ENCODE results near the gene KRTAP10-6. TPM values are rescaled to one million over a fixed set of nuclear protein-coding genes. Genes with fewer than 3 reads are reported as not detected.
"Not testable (repeated sequence)": the region's sequence is repeated elsewhere in the genome, so short reads cannot be mapped to it uniquely, and the experiment has no call there.

The KRTAP10-6 gene
- total RNA-seq, 2 experiments from 2014 or later = not detected

- H3K36me3 ChIP-seq (ENCODE audit: insufficient read depth, low read length) = no peaks in the 10 kb centered on the region
- H3K4me2 ChIP-seq (ENCODE audit: low read length) = no peak overlapping the region
- H3K79me2 ChIP-seq (ENCODE audit: insufficient read depth, low read depth, low read length) = no peaks in the 10 kb centered on the region
- no peaks in the 10 kb centered on the region for H4K20me1 ChIP-seq (ENCODE audit: insufficient read depth, low read length)
- no peaks in the 10 kb centered on the region for H3K4me1 ChIP-seq (ENCODE audit: insufficient read depth, low read length, poor library complexity, severe bottlenecking)
- no peak overlapping the region for H3K4me3 ChIP-seq (ENCODE audit: low read depth, low read length, poor library complexity, severe bottlenecking)
- H3K9me3 ChIP-seq (ENCODE audit: low read length) = no peaks in the 10 kb centered on the region
- CTCF ChIA-PET (ENCODE audit: unreplicated experiment) = no interaction called here
- H3K27ac ChIP-seq (ENCODE audit: low read depth, low read length, poor library complexity, severe bottlenecking) = no peak overlapping the region
- H3K9me2 ChIP-seq (ENCODE audit: insufficient read depth, low read length) = no peaks in the 10 kb centered on the region
- no peak overlapping the region for H2AFZ ChIP-seq (ENCODE audit: low read length)
- intact Hi-C loops (cut with micrococcal nuclease; ENCODE audit: unreplicated experiment) = no loop called here
- POLR2A ChIA-PET = no interaction called here
- TF ChIP-seq CTCF (conservative IDR thresholded peaks at IDR 0.05; ENCODE audit: low read length) = no peak
- TF ChIP-seq EZH2phosphoT487 (IDR thresholded peaks at IDR 0.05; ENCODE audit: borderline replicate concordance, low read depth, low read length) = no peak
- no TSS peak for BruUV-seq (replicated peaks)
- no peak for DNase-seq (ENCODE audit: low spot score)
Measured at GRCh38 chr21:44575307-44576024, 16.8 kb downstream of the KRTAP10-6 start.

- intact Hi-C loops (cut with micrococcal nuclease; ENCODE audit: unreplicated experiment) = no loop called here
- DNase-seq (ENCODE audit: low spot score) = no peak
- no peak overlapping the region for H3K27ac ChIP-seq (ENCODE audit: low read depth, low read length, poor library complexity, severe bottlenecking)
- BruUV-seq (replicated peaks) = no TSS peak
- no peaks in the 10 kb centered on the region for H3K9me3 ChIP-seq (ENCODE audit: low read length)
- H3K79me2 ChIP-seq (ENCODE audit: insufficient read depth, low read depth, low read length) = no peaks in the 10 kb centered on the region
- no peaks in the 10 kb centered on the region for H3K9me2 ChIP-seq (ENCODE audit: insufficient read depth, low read length)
- H4K20me1 ChIP-seq (ENCODE audit: insufficient read depth, low read length) = no peaks in the 10 kb centered on the region
- TF ChIP-seq EZH2phosphoT487 (IDR thresholded peaks at IDR 0.05; ENCODE audit: borderline replicate concordance, low read depth, low read length) (no peak), CTCF (conservative IDR thresholded peaks at IDR 0.05; ENCODE audit: low read length) (no peak)
- no peaks in the 10 kb centered on the region for H3K4me1 ChIP-seq (ENCODE audit: insufficient read depth, low read length, poor library complexity, severe bottlenecking)
- no peak overlapping the region for H3K4me3 ChIP-seq (ENCODE audit: low read depth, low read length, poor library complexity, severe bottlenecking)
- no peak overlapping the region for H2AFZ ChIP-seq (ENCODE audit: low read length)
- ChIA-PET POLR2A (no interaction called here), CTCF (ENCODE audit: unreplicated experiment) (no interaction called here)
- H3K36me3 ChIP-seq (ENCODE audit: insufficient read depth, low read length) = no peaks in the 10 kb centered on the region
- no peak overlapping the region for H3K4me2 ChIP-seq (ENCODE audit: low read length)
Measured at GRCh38 chr21:44574457-44575306, 17.6 kb downstream of the KRTAP10-6 start.

GRCh38 chr21:44573630-44574456, 18.5 kb downstream of the KRTAP10-6 start, which contains the start of gene KRTAP10-4:
Gene KRTAP10-4, plus strand, starts transcription at chr21:44573729. Its CDS starts 30 bp downstream, at chr21:44573759.
- H4K20me1 ChIP-seq (ENCODE audit: insufficient read depth, low read length); H3K9me3 ChIP-seq (ENCODE audit: low read length); H3K9me2 ChIP-seq (ENCODE audit: insufficient read depth, low read length); H2AFZ ChIP-seq (ENCODE audit: low read length); H3K36me3 ChIP-seq (ENCODE audit: insufficient read depth, low read length); H3K4me1 ChIP-seq (ENCODE audit: insufficient read depth, low read length, poor library complexity, severe bottlenecking); DNase-seq (ENCODE audit: low spot score); H3K4me2 ChIP-seq (ENCODE audit: low read length); H3K4me3 ChIP-seq (ENCODE audit: low read depth, low read length, poor library complexity, severe bottlenecking); POLR2A ChIA-PET; H3K79me2 ChIP-seq (ENCODE audit: insufficient read depth, low read depth, low read length); CTCF ChIA-PET (ENCODE audit: unreplicated experiment); H3K27ac ChIP-seq (ENCODE audit: low read depth, low read length, poor library complexity, severe bottlenecking); intact Hi-C loops (cut with micrococcal nuclease; ENCODE audit: unreplicated experiment); BruUV-seq (replicated peaks): not testable (repeated sequence)

All from OCI-LY7 (cell line).